Suppressor macrophage treated with lipopolysaccharide for 4 hours (primary cell): ENCODE measurements around the gene MRPL33.
"Not testable (repeated sequence)": the region's sequence is repeated elsewhere in the genome, so short reads cannot be mapped to it uniquely, and the experiment has no call there.

Experiments used
- DNase-seq: peaks from one replicate; pipeline ENCODE4 v3.0.0-alpha.2; 2020

Gene MRPL33

GRCh38 chr2:27742571-27742970 is 28.9 kb upstream of the MRPL33 start:
- DNase-seq, result no peak

- not testable (repeated sequence) for DNase-seq
Measured at GRCh38 chr2:27745494-27745893, 26.0 kb upstream of the MRPL33 start.

GRCh38 chr2:27746325-27746724 is 25.2 kb upstream of the MRPL33 start:
- DNase-seq, result no peak

DNA sequence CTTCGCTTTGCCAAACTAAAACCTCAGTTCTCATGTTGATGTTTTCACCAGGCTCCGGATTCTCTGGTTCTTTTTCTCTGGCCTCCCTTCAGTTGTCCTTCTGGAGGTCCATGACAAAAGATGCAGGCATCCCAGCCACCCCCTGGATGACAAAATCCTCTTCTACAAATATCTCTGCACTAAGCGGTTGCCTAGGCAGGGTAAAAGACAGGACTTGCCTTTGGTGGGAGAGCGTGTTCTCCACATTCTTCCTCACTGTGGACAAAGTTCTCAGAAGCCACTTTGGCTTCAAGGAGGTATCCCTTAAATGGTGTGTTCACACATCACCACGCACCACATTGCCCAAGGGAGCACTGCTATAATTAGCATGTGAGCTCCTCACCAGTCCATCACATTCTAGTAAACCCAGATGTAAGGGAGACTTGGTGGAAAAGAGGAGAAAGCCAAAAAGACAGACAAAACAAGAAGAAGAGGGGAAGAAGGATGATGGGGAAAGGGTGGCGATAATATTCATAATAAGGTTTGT is 23.6 kb upstream of the MRPL33 start:
- no peak for DNase-seq

GRCh38 chr2:27748803-27749554 is 22.5 kb upstream of the MRPL33 start:
- not testable (repeated sequence) for DNase-seq

- no peak for DNase-seq
Measured at GRCh38 chr2:27751377-27751776, 20.1 kb upstream of the MRPL33 start.

- DNase-seq, result no peak
Measured at GRCh38 chr2:27752551-27753237, 18.8 kb upstream of the MRPL33 start.

GRCh38 chr2:27754138-27754588 is 17.4 kb upstream of the MRPL33 start:
- peak; percentile 87 for DNase-seq

- DNase-seq, result no peak
Measured at GRCh38 chr2:27754831-27755230, 16.7 kb upstream of the MRPL33 start.

- no peak for DNase-seq
Measured at GRCh38 chr2:27756091-27756490, 15.4 kb upstream of the MRPL33 start.

- peak; percentile 74 for DNase-seq
Measured at GRCh38 chr2:27756544-27757498, 14.7 kb upstream of the MRPL33 start.

GRCh38 chr2:27762951-27763906 is 8.3 kb upstream of the MRPL33 start:
- no peak for DNase-seq

GRCh38 chr2:27763907-27764267 is 7.6 kb upstream of the MRPL33 start:
- DNase-seq, result no peak

- DNase-seq, result peak; percentile 81
Measured at GRCh38 chr2:27764526-27764925, 7.0 kb upstream of the MRPL33 start.

DNA sequence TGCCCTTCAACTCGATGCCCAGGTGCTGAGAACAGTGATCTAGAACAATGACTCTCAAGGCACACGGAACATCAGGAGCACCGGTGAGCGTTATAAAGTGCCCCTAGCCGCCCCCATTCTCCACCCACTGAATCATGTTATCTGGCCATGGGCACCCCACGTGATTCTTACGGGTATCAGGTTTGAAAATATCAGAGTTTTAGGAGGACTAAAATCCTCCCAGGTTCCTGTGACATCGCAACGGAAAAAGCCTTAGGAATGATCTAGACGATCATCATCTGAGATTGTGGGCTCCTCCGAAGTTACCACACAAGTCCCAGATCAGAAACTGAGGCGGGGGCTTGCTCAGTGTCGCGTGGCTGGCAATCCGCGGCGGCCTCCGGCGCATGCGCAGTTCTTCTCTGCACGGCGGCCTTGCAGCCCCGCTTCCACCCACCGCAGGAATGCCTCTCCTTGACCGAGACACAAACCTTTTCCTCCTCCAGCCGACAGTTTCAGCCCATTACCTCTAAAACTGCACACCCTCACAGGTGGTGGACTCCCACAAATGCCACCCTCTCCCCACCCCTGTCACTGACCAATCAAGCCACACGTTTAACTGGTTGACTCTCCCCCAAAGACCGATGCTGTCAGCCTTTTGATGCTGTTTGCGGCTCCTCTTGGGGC is 5.8 kb upstream of the MRPL33 start:
- DNase-seq, result peak; percentile 26

GRCh38 chr2:27766287-27766661 is 5.2 kb upstream of the MRPL33 start:
- no peak for DNase-seq

DNA sequence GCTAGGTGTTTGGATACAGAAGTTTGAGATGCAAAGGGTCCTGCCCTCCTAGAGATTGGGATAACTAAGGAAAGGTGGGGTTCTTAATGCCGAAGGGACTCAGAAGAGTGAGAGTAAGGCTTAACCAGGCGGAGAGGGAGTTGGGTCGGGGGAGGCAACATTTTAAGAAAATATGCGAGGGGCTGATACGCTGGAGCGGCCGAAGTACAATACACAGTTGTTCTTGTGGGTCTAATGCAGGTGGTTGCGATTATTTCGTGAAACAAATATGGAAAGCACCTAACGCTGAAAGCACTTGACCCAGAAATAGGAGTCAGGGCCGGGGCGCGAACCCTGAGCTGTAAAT is 344 bp upstream of the MRPL33 start:
- no peak for DNase-seq

DNA sequence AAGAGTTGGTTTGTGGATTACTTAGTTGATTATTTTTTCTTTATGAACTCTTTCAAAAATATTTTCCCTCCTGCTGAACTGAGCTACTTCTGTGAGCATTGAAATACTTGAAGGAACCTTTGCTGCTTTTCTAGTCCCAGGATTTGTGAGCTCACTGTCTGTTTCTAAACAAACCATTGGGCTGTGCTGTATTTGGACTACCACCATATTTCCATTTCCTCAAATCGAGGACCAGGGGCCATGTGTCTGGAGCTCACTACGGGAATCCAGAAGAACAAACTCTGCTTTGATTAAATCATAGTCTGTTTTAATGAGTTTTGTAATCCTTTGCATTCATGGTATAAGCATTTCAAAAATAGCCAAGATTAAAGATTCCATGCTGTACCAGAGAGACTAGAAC is 1.3 kb downstream of the MRPL33 start:
- DNase-seq, result peak; percentile 42

- DNase-seq, result no peak
Measured at GRCh38 chr2:27773959-27774358, 2.4 kb downstream of the MRPL33 start.

DNA sequence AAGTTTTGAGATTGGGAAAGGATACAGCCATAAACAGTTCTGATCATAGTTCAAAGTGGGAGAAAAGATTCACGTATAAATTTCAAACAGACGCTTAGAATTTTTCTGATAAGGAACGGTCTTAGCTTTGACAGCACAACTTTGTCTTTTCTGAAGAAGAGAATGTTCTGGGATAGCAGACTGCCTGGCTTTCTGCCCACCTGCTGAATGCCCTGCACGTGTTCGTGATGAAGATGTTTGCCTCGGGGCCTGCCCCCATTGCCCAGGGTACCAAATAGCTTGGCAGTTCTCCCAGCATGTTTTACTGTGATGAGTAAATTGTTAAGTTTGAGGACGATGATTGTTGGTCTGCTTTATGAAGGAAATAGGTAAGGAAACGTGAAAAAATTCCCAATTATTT is 4.6 kb downstream of the MRPL33 start:
- DNase-seq, result no peak

GRCh38 chr2:27776696-27777095 is 5.2 kb downstream of the MRPL33 start:
- no peak for DNase-seq
